H1 (cell line): Measurements from ENCODE around the gene SNTG2. TPM values are rescaled to one million over a fixed set of nuclear protein-coding genes. Genes with fewer than 3 reads are reported as not detected.

ENCODE experiments used
- CTCF ChIA-PET: fragments of 300-600 bp; sonication (Branson Sonifier 250); formaldehyde crosslinking; loops from one replicate; lab custom pipeline; 2021; ENCODE audit not compliant: partially characterized antibody; lab: Charles Lee
- POLR2A ChIA-PET: fragments of 300-600 bp; sonication (Branson Sonifier 250); formaldehyde crosslinking; loops from one replicate; lab custom pipeline; 2021; ENCODE audit warnings: inconsistent platforms; ENCODE audit not compliant: partially characterized antibody; lab: Charles Lee
- DNase-seq, 2 experiments: peaks; one replicate each; pipeline versions ENCODE4 v3.0.0 to v3.0.0-alpha.2; 2010 to 2022; ENCODE audit warnings: low spot score in 2 of 2, low read depth in 1 of 2, mixed read lengths in 1 of 2
- FAIRE-seq: peaks from 2 replicates; lab custom pipeline; 2011; peaks lifted over from hg19 to GRCh38; lab: Jason Lieb, UNC
- H2AFZ ChIP-seq: 2 replicates; pipeline ENCODE4 v1.8.1; 2012; ENCODE audit warnings: low read length, inconsistent platforms
- H2AK5ac ChIP-seq: 2 replicates; pipeline ENCODE4 v1.6.1; 2013; ENCODE audit warnings: low read depth, low read length
- H2BK120ac ChIP-seq: replicated peaks from 2 replicates; pipeline ENCODE3; 2013; ENCODE audit warnings: low read depth, low read length, inconsistent platforms
- H2BK12ac ChIP-seq: 2 replicates; pipeline ENCODE4 v1.6.1; 2013; ENCODE audit warnings: low read depth, low read length
- H2BK15ac ChIP-seq: 2 replicates; pipeline ENCODE4 v1.6.1; 2013; ENCODE audit warnings: low read length
- H2BK20ac ChIP-seq: 2 replicates; pipeline ENCODE4 v1.6.1; 2013; ENCODE audit warnings: low read length
- H2BK5ac ChIP-seq: 2 replicates; pipeline ENCODE4 v1.6.1; 2013; ENCODE audit warnings: low read depth, low read length
- H3K14ac ChIP-seq: 2 replicates; pipeline ENCODE4 v1.6.1; 2013; ENCODE audit warnings: inconsistent platforms; ENCODE audit not compliant: insufficient read length
- H3K18ac ChIP-seq: 2 replicates; pipeline ENCODE4 v1.6.1; 2013; ENCODE audit warnings: low read length; ENCODE audit errors: extremely low read depth
- H3K23ac ChIP-seq: 2 replicates; pipeline ENCODE4 v1.6.1; 2013; ENCODE audit warnings: inconsistent platforms; ENCODE audit not compliant: insufficient read length
- H3K23me2 ChIP-seq: 2 replicates; pipeline ENCODE4 v1.6.1; 2013; ENCODE audit warnings: low read depth, low read length
- H3K27ac ChIP-seq: 2 replicates; pipeline ENCODE4 v1.6.1; 2011; ENCODE audit warnings: low read depth, low read length, inconsistent platforms
- H3K27me3 ChIP-seq, 4 experiments: replicated peaks in 1 of 4; 1 replicate in 1 of 4; 2 replicates in 3 of 4; pipeline versions ENCODE4 v1.6.1 to v1.8.1; 2011 to 2013; ENCODE audit warnings: low read length in 3 of 4, mild to moderate bottlenecking in 3 of 4, inconsistent platforms in 2 of 4, mixed read lengths in 2 of 4, moderate library complexity in 1 of 4; ENCODE audit not compliant: control insufficient read depth in 3 of 4, insufficient read depth in 3 of 4; ENCODE audit errors: extremely low read depth in 1 of 4
- H3K36me3 ChIP-seq, 4 experiments: 2 replicates each; pipeline versions ENCODE4 v1.6.1 to v1.8.1; 2011 to 2013; ENCODE audit warnings: mild to moderate bottlenecking in 4 of 4, low read length in 3 of 4, moderate library complexity in 2 of 4, control low read depth in 1 of 4, inconsistent platforms in 1 of 4; ENCODE audit not compliant: insufficient read depth in 4 of 4, control insufficient read depth in 2 of 4
- H3K4ac ChIP-seq: replicated peaks from 2 replicates; pipeline ENCODE3; 2013; ENCODE audit warnings: low read length, low read depth, mixed read lengths, inconsistent platforms; ENCODE audit not compliant: insufficient read length
- H3K4me1 ChIP-seq, 4 experiments: replicated peaks in 1 of 4; 1 replicate in 1 of 4; 2 replicates in 3 of 4; pipeline versions ENCODE4 v1.6.1 to v1.8.1; 2011 to 2013; ENCODE audit warnings: low read length in 3 of 4, inconsistent platforms in 2 of 4, mixed read lengths in 1 of 4; ENCODE audit not compliant: insufficient read depth in 4 of 4, control insufficient read depth in 3 of 4
- H3K4me2 ChIP-seq, 2 experiments: 2 replicates each; pipeline versions ENCODE4 v1.6.1 to v1.8.1; 2011 to 2013; ENCODE audit warnings: low read depth in 2 of 2, low read length in 2 of 2, control low read depth in 1 of 2, inconsistent platforms in 1 of 2, mild to moderate bottlenecking in 1 of 2; ENCODE audit not compliant: insufficient read depth in 1 of 2
- H3K4me3 ChIP-seq, 4 experiments: fragments of 200-600, 300-600 bp in 1 of 4; sonication (generic), shearing (Covaris generic), sonication (Bioruptor Twin) in 1 of 4; 2 replicates each; pipeline versions ENCODE4 v1.5.1 to v1.8.1; 2011 to 2016; ENCODE audit warnings: low read length in 4 of 4, low read depth in 3 of 4, control low read depth in 2 of 4, inconsistent platforms in 2 of 4, mild to moderate bottlenecking in 2 of 4, mixed read lengths in 1 of 4, moderate library complexity in 1 of 4; ENCODE audit not compliant: insufficient read depth in 2 of 4; ENCODE audit errors: extremely low read depth in 1 of 4
- H3K56ac ChIP-seq: replicated peaks from 2 replicates; pipeline ENCODE3; 2013; ENCODE audit warnings: low read depth, mild to moderate bottlenecking, mixed read lengths, low read length, inconsistent platforms; ENCODE audit not compliant: insufficient read length
- H3K79me1 ChIP-seq: 2 replicates; pipeline ENCODE4 v1.6.1; 2013; ENCODE audit warnings: low read depth, low read length, control low read depth
- H3K79me2 ChIP-seq, 2 experiments: 2 replicates each; pipeline versions ENCODE4 v1.6.1 to v1.8.1; 2012 to 2013; ENCODE audit warnings: low read length in 2 of 2, mild to moderate bottlenecking in 2 of 2, inconsistent platforms in 1 of 2; ENCODE audit not compliant: insufficient read depth in 2 of 2, control insufficient read depth in 1 of 2
- H3K9ac ChIP-seq, 4 experiments: replicated peaks in 1 of 4; 1 replicate in 1 of 4; 2 replicates in 3 of 4; pipeline versions ENCODE4 v1.6.1 to v1.8.1; 2011 to 2013; ENCODE audit warnings: low read depth in 3 of 4, low read length in 3 of 4, control low read depth in 2 of 4, mild to moderate bottlenecking in 2 of 4, moderate library complexity in 2 of 4, inconsistent platforms in 1 of 4; ENCODE audit errors: extremely low read depth in 1 of 4
- H3K9me3 ChIP-seq, 2 experiments: 2 replicates each; pipeline versions ENCODE4 v1.6.1 to v1.8.1; 2012 to 2013; ENCODE audit warnings: mild to moderate bottlenecking in 2 of 2, moderate library complexity in 2 of 2, control low read depth in 1 of 2, inconsistent platforms in 1 of 2, low read depth in 1 of 2, low read length in 1 of 2, mixed read lengths in 1 of 2; ENCODE audit not compliant: insufficient read depth in 2 of 2
- H4K20me1 ChIP-seq, 2 experiments: replicated peaks in 1 of 2; 2 replicates each; pipeline versions ENCODE3 to v1.8.1; 2011 to 2013; ENCODE audit warnings: inconsistent platforms in 2 of 2, low read length in 2 of 2, mild to moderate bottlenecking in 1 of 2; ENCODE audit not compliant: insufficient read depth in 2 of 2, control insufficient read depth in 1 of 2
- H4K5ac ChIP-seq: 2 replicates; pipeline ENCODE4 v1.6.1; 2013; ENCODE audit warnings: low read length, low read depth, mixed read lengths, inconsistent platforms; ENCODE audit not compliant: insufficient read length
- H4K8ac ChIP-seq: 2 replicates; pipeline ENCODE4 v1.8.0; 2013; ENCODE audit warnings: mild to moderate bottlenecking, moderate library complexity, low read length, inconsistent platforms; ENCODE audit not compliant: insufficient read depth; ENCODE audit errors: extremely low read depth
- H4K91ac ChIP-seq: replicated peaks from 2 replicates; pipeline ENCODE3; 2013; ENCODE audit warnings: low read length, mixed read lengths, inconsistent platforms; ENCODE audit not compliant: insufficient read length
- BCL11A ChIP-seq, 2 experiments: IDR thresholded peaks; one replicate each; pipeline ENCODE4 v1.6.1; 2011; ENCODE audit warnings: low read depth in 2 of 2, low read length in 2 of 2, mild to moderate bottlenecking in 2 of 2
- BRCA1 ChIP-seq: IDR thresholded peaks from 2 replicates; pipeline ENCODE4 v1.6.1; 2012; ENCODE audit warnings: low read depth, low read length, improper control_type of control experiment
- CBX5 ChIP-seq: fragments of 300-800, 300-1000 bp; sonication (generic); IDR thresholded peaks from 2 replicates; pipeline ENCODE4 v1.7.1; 2016; ENCODE audit warnings: antibody characterized with exemption, low read length, low read depth
- GABPA ChIP-seq: IDR thresholded peaks from 2 replicates; pipeline ENCODE4 v1.6.1; 2011; ENCODE audit warnings: mild to moderate bottlenecking, low read length, moderate library complexity, borderline replicate concordance; ENCODE audit not compliant: insufficient read depth
- JUN ChIP-seq: IDR thresholded peaks from 2 replicates; pipeline ENCODE4 v1.6.1; 2011; ENCODE audit warnings: low read depth, mild to moderate bottlenecking, improper control_type of control experiment, low read length
- NANOG ChIP-seq: IDR thresholded peaks from 2 replicates; pipeline ENCODE4 v1.6.1; 2011; ENCODE audit warnings: low read length, low read depth, mild to moderate bottlenecking, inconsistent platforms; ENCODE audit not compliant: insufficient read depth, poor library complexity, severe bottlenecking
- WGBS, 2 experiments: shearing (Covaris generic) in 1 of 2; methylation state at CpG; one replicate each; pipeline versions ENCODE4 v1.1.6 to v1.1.7; 2013 to 2015; ENCODE audit warnings: low lambda C conversion rate in 2 of 2, mixed read lengths in 2 of 2, inconsistent platforms in 1 of 2, low coverage in 1 of 2, missing lambda C conversion rate in 1 of 2; ENCODE audit not compliant: insufficient replicate concordance in 2 of 2, insufficient coverage in 1 of 2, insufficient read length in 1 of 2; ENCODE audit errors: extremely low coverage in 1 of 2, missing lambda C conversion rate in 1 of 2; 5-methylcytosine and 5-hydroxymethylcytosine counted together
- polyA plus RNA-seq, 7 experiments: library from polyadenylated mRNA; depleted of rRNA in 3 of 7; stranded (reverse) in 5 of 7; unstranded in 2 of 7; fragments of >200 nt in 5 of 7; fragments of 200-250 nt in 2 of 7; gene quantifications; 1 replicate in 5 of 7; 2 replicates in 1 of 7; 4 replicates in 1 of 7; pipeline versions ENCODE4 v1.2.1 to v1.2.3, GENCODE V29; 2011 to 2013; ENCODE audit warnings: missing spikeins in 2 of 7, mixed read lengths in 2 of 7
- total RNA-seq: library from RNA; stranded (reverse); fragmentation: NEBNext Ultra II Directional; extraction: Animal tissue kit (Norgen Biotek cat#: 25700); gene quantifications from 2 replicates; pipeline ENCODE4 v1.2.1, GENCODE V29; 2021
- TF ChIP-seq, protein P1 (sequence below), 3 experiments: IDR thresholded peaks; 1 replicate in 2 of 3; 2 replicates in 1 of 3; pipeline versions ENCODE4 v1.5.1 to v1.6.1; 2011; ENCODE audit warnings: low read length in 3 of 3, mild to moderate bottlenecking in 3 of 3, inconsistent platforms in 2 of 3, low read depth in 1 of 3, moderate library complexity in 1 of 3; ENCODE audit not compliant: insufficient read depth in 1 of 3; ENCODE audit errors: control extremely low read depth in 1 of 3

The SNTG2 gene
- total and polyA plus RNA-seq, 2 of the 8 experiments (the other 6 are each of a cell fraction or from before 2014, with no cell fraction given) = 6.6 to 18.1 TPM

DNA sequence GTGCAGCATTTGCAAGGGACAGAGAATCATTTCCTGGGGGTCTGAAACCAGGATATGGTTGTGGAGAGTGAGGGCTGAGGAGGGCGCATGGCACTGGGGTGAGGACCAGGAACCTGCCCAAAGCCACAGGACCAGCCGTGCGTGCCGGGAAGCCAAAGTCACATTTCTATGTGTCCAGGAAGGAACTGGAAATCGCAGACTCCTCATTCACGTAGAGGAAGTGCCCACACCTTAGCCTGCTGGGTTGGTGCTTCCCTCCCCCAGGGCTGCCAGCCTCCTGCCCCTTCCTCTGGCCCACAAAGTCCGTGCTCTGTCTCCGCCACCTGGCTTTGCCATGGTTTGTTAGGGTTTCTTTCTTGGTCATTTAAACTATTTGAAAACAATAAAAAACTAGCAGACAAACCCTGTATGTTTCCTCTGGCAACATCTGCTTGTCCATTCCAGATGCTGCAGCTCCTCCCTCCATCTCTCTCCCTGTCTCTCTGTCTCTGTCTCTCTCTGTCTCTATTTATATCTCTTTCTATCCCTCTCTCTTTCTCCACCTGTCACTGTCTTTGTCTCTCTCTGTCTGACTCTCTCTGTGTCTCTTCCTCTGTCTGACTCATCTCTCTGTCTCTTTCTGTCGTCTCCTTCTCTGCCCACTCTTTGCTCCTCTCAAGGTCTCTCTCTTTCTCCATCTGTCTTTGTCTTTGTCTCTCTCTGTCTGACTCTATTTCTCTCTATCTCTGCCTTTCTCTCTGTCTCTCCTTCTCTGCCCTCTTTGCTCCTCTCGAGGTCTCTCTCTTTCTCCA, 299.4 kb downstream of the SNTG2 start:
- no peak for DNase-seq
- Histone ChIP-seq H3K4me2 (no peak overlapping the region), H4K5ac (no peak overlapping the region), H2BK20ac (no peak overlapping the region), H3K56ac (no peak overlapping the region), H3K27me3 (no peaks in the 10 kb centered on the region), H4K20me1 (peaks cover 0 to 6% of the 10 kb centered on the region in 2 experiments), H3K36me3 (peaks cover 0 to 4% (median under 1%) of the 10 kb centered on the region in 4 experiments; a peak in 1 of 8 replicates), H3K23me2 (peaks cover 4% of the 10 kb centered on the region; the same call in 1 of the 2 replicates), H3K4me3 (no peak overlapping the region), H3K79me1 (no peaks in the 10 kb centered on the region; the same call in 1 of the 2 replicates), H2BK5ac (no peak overlapping the region), H3K27ac (no peak overlapping the region), H2BK15ac (no peak overlapping the region), H3K79me2 (no peaks in the 10 kb centered on the region), H3K18ac (no peak overlapping the region), H3K23ac (no peak overlapping the region), H3K14ac (no peak overlapping the region), H4K91ac (no peak overlapping the region), H3K9ac (no peak overlapping the region), H2AK5ac (no peak overlapping the region), H3K9me3 (no peaks in the 10 kb centered on the region), H4K8ac (0 out of 2 replicates have a peak overlapping the region, but pooled peaks have one; percentile 71), H2BK120ac (no peak overlapping the region), H3K4ac (no peak overlapping the region), H2AFZ (no peak overlapping the region), H3K4me1 (no peaks in the 10 kb centered on the region), H2BK12ac (no peak overlapping the region)
- TF ChIP-seq GABPA (no peak), CBX5 (no peak), NANOG (no peak), BCL11A (IDR thresholded peaks at IDR 0.05; ENCODE audit: low read depth in 2 of 2, low read length in 2 of 2) (no peak), BRCA1 (no peak), JUN (no peak)
- TF ChIP-seq, protein P1, sequence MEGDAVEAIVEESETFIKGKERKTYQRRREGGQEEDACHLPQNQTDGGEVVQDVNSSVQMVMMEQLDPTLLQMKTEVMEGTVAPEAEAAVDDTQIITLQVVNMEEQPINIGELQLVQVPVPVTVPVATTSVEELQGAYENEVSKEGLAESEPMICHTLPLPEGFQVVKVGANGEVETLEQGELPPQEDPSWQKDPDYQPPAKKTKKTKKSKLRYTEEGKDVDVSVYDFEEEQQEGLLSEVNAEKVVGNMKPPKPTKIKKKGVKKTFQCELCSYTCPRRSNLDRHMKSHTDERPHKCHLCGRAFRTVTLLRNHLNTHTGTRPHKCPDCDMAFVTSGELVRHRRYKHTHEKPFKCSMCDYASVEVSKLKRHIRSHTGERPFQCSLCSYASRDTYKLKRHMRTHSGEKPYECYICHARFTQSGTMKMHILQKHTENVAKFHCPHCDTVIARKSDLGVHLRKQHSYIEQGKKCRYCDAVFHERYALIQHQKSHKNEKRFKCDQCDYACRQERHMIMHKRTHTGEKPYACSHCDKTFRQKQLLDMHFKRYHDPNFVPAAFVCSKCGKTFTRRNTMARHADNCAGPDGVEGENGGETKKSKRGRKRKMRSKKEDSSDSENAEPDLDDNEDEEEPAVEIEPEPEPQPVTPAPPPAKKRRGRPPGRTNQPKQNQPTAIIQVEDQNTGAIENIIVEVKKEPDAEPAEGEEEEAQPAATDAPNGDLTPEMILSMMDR (IDR thresholded peaks at IDR 0.05; ENCODE audit: control extremely low read depth in 1 of 3, insufficient read depth in 1 of 3, low read depth in 1 of 3, low read length in 3 of 3) = no peak
- 78% methylated on average over 10 of the region's 10 CpGs; no CpG with 5 or more reads in 1 of the 2 experiments for WGBS, 2 experiments
- ChIA-PET CTCF (no interaction called here), POLR2A (no interaction called here)
- FAIRE-seq = no peak
